GM18858 (cell line): Measurements from ENCODE around the gene CAPN10.

Experiments used
- ATAC-seq: cut with Tn5 transposase; IDR thresholded peaks from one replicate; pipeline ENCODE4 v1.9.1; 2021; ENCODE audit not compliant: unreplicated experiment

Gene CAPN10

DNA sequence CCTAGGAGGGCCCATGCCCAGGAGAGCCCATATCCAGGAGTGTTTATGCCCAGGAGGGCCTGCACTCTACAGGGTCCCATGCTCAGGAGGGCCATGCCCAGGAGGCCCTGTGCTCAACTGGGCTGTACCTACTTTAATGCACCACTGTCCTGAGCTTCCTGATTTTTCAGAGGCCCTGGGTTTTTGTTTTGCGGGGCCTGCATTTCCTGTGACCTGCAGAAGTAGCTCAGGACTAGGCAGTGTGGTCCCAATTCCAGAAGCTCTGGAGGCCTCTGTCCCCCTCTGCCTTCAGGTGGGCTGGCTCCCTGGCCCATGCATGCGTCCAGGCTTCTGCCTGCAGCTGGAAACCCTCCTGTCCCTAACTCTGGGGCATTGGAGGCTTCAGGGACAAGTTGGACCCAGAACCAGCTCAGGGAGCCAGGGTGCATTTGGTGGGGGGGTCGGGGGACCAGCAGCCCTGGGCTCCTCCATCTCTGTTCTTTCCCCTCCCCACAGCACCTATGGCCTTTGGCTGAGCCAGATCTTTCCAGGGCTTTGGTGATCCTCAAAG, 49.5 kb downstream of the CAPN10 start:
- no peak for ATAC-seq

DNA sequence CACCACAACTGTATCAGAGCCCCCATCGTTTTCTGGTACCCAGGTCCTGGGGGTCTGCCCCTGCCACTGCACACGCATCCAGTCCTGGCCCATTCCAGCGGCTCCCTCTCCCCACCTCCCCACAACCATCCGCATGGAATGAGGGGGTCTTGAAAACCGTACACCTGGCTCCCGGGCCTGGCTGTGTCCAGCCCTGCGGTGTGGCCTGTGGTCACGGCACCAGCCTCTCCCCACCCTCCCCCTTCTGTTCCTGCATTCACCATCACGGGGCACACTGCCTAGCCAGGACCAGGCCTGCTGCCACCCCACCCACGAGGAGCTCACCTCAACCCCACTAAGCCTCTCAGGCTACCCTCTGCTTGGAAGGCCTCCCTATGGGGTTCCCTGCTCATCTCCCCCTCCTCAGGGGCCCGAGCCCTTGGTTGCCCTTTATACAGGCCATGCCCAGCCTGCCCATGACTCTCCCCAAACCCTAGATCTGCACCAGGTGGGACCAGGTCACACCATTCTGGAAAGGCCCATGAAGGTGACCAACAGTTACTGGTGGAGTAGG, 50.1 kb downstream of the CAPN10 start:
- ATAC-seq, result no peak

DNA sequence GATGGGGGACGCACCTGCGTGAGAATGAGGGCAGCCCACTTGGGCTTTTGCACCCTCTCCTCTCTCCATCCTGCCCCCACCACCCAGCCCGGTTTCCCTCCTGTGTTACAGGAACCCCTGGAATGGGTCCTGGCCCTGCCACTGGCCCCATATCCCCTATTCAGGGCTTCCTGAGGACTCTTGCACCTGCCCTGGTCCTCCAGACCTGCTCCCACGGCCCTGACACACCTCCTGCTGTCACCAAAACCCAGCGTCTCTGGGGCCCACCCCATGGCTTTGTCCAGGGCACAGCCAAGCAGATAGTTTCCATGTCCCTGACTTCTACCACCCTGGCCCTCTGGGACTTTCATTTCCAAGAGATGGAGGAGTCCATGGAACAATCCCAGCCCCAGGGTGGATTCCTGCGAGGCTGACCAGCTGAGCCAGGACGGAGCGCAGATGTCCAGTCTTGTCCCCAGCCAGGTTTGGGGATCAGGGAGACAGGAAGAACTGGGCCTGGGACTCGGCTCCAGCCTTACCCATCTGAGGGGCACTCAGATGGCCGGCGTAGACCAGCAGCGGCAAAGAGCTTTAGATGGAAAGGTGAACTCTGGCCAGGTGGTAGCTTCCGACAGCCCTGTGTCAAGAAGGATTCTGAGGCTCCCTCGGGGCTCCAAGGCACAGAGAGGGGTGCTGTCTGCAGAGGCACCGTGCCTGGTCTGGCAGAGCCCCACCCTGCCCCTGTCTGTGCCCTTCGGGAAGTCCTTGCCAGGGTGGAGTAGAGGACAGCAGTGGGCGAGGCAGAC, 50.8 kb downstream of the CAPN10 start:
- no peak for ATAC-seq

DNA sequence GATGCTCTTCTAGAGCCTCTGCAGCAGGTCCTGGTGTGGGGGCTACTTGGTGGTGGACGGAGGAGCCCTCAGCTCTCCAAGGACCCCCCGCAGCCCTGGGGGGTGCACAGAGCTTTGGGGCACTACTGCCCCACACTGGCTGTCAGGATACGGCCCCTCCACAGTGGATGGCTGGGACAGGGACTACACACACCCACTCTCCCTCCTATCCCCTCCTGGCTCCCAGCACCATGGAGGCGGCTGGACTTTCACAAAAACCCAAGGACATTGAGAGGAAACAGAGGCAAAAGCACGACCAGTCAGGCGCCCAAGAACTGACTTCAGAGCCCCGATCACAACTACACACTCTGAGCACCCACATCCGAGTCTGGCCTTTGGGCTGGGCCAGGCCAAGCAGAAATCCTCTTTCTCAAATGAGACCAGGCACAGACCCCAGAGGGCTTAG, 51.4 kb downstream of the CAPN10 start:
- ATAC-seq, result no peak

DNA sequence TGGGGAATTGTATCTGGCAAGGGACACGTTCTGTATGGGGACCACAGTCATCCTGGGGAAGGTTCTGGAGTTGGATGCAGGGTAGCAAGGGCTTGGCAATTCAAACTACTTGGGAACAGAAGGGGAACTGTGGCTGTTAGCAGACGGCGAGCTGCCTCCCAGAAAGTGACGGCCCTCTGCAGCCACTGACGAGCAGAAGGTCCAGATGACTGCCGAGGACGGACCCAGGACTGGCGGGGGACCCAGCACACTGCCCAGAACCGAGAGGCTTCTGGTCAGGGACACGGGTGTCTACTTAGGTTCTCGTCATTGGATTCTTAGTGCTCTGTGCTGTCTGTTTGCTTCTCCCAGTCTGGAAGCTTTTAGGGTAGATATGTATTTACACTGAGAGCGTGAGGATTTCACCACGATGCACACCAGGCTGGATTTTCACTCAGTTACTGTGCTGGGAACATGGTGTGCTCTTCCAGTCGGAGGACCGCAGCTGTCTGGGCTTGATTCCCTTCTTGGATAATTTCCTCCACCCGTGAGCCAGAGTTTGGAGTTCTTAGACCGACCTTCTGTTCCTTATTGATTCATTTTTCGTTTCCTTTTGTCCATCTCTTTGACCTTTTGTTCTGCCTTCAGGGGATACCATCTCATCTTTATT, 52.1 kb downstream of the CAPN10 start:
- ATAC-seq, result no peak

DNA sequence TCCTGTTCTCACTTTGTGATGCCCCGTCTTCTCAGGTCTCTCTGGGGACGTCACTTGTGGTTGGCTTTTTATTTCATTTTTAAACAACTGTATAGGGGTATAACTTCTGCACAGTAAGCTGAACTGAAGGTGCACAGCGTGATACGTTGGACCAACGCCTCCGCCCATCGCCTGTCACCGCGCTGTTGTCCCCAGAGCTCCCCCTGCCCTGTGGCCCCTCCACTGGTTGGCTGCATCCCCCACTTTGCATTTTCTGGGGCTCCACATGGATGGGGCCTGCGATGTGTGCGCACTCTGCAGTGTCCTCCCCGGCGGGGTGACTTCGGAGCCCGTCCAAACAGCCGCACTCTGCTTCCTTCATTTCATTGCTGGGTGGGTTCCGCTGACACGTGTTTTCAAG, 53.0 kb downstream of the CAPN10 start:
- ATAC-seq, result no peak

DNA sequence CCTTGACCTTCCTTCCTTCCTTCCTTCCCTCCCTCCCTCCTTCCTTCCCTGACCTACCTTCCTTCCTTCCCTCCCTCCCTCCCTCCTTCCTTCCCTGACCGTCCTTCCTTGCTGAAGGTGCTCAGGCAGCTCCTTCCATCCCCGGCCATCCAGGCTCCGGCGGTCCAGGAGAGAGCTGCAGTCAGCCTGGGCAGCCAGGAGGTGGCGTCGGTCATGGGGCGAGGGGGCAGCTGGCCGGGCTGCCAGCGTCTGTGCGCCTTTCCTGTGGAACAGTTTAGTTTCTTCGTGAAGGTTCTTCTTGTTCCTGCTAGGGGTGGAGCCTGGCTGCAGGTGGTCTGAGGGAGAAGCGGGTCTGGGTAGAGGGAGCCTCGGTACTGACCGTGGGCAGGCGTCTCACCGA, 54.4 kb downstream of the CAPN10 start:
- no peak for ATAC-seq

DNA sequence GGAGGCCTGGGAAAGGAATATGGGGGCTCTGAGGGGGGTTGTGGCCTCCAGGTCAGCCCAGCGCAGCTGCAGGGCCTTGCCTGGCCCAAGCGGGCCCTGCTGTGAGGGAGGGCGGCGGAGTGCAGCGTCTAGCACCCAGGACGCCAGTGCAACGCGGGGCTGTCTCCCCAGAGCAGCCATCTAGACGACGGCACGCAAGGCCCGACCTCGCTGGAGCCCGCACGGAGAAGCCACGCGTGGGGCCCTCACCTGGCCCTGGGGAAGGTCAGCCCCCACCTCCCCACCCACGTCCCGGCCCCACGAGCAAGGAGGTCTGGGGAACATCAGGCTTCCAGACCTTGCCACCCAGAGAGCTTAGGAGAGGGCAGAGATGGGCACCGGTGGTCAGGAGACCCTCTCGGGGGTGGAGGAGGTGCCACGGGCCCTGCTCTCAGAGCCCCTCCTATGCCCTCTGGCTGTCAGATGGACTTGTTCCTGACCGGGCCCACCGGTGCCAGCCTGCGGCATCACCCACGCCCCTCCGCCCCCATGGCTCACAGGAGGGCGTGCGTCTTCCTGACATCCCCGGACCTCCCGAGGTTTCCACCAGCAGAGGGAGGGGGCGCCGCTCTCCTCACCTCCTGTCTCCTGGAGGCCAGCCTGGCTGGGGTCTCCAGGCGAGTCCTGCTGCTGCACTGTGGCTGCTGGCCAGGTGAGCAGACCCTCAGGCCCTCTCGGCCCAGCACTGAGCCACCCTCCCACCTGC, 55.7 kb downstream of the CAPN10 start:
- ATAC-seq, result no peak

DNA sequence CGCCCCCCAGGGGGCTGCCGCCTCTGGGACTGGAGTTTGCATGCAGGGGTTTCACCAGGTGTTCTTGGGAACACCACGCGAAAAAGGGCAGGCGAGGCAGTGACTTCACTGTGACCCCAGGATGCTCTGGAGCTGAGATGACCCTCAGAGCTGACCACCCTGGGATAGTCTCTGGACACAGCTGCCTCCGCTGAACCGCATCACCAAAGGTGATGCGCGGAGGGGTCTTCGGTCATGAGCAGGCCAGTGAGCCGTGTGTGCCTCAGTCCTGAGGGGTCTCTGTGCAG, 56.2 kb downstream of the CAPN10 start:
- no peak for ATAC-seq

DNA sequence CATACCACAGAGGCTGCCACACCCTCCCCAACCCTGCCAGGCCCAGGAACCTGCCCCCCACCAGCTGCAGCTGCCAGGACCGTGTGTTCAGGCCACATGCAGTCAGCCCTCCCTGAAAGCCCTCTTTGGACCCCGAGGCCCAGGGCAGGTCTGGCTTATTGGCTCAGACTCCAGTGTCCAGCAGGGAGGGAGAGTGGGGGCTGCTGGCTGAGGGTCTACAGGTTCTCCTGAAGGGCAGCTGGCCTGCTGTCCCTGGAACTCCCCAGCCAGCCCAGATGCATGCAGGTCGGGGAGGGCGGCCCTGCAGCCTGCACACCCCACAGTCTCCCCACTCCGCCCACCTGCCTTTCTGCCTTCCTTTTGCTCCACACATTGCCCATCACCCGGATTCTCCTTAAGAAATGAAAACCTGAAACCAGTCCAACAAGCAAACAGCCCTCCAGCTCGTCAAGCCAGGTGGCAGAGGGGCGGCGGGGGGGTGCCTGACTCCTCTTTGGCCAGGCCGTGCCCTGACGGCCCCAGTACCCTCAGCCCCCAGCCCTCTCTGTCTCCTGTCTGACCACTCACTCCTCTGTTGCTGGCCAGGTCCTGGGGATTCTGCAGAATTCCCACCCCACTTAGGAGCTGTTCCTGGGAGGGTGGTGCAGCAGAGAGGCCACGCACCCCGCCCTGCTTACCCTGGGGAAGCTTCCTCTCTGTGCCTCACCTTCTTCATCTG, 56.7 kb downstream of the CAPN10 start:
- ATAC-seq, result no peak

DNA sequence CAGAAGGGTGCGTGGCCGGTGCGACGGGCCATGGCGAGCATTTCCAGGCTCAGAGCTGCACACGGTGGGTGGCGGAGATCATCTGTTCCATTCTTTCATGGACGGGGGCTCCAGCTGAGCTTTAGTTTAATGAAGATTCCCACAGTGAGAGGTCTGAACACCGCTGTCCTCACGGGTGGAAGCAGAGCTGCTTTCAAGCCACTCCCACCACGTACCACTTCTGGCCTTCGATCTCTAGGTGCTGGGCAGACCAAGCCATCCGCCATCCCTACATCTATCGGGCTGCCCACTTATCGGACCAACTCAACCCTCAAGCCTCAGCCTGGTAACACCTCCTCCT, 57.2 kb downstream of the CAPN10 start:
- ATAC-seq, result no peak

DNA sequence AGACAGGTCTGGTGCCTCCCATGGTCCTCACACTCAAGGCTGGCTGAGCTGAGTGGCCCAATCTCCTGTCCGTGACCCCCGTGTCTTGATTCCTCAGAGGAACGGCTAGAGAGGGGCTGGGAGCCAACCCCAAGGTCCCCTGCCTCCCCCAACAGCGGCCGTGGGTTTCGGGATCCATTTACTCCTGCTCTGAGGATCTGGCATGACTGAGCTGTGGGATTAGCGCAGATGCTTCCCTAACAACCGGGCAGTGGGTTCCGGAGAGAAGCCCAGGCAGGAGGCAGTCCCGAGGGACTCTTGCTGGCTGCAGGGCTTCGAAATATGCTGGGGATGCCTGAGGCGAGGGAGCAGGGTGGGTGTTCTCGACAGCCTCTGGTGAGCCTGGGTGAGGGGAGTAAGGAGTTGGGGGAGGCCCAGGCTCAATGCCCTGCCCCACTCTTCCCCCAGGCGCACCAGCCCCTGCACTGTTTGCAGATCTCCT, 57.7 kb downstream of the CAPN10 start:
- no peak for ATAC-seq

DNA sequence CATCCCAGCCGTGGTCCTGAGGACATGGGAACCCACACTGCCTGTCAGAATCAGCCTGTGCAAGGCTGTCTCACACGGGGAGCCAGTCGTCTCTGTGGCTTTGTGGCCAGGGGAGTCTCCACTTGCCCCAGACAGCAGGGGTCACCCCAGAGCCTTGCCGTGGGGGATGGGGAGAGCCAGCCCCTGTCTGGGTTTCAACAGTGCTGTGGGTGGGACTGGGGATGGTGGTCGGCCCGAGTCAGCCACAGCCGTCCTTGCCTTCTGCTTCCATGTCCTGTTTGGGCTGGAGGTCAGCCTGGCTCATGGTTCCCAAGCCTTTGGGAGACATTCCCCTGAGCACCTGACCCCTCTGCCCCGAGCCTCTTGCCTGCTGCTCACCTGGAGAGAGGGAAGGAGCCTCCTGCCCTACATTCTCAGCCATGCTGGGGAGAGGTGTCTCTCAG, 58.3 kb downstream of the CAPN10 start:
- ATAC-seq, result no peak

DNA sequence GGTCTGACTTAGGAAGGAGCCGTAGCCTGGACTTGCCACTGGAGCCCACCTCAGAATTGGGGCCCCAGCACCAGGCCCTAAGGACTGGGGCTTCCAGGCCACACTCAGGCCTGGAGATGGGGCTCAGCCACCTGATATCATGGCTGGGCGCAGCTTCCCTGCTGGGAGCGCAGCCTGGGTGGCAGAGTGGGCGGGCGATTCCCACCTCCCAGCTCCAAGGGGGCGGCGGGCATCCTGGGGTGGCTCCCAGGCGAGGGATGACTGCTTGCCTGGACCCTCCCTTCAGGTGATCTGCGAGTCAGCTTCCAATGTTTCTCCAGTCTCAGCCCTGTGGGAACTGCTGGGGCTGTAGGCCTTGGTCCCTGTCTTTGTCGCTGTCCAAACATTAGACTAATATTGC, 58.8 kb downstream of the CAPN10 start:
- no peak for ATAC-seq

DNA sequence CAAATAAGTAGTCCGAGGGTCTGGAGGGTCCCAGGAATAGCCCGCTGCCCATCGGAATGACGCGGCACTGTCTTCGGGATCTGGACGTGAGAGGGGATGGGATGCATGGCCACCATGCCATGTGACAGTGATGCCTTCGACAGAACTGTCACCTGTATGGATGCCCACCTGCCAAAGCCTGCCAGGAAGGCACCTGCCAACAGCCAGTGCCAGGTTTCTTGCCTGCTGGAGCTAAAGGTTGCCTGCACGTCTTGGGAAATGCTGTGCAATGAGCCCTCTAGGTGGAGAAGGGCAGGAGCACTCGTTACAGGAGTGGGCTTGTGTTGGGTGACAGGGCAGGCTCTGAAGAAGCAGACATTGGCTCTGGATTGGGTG, 59.3 kb downstream of the CAPN10 start:
- no peak for ATAC-seq

DNA sequence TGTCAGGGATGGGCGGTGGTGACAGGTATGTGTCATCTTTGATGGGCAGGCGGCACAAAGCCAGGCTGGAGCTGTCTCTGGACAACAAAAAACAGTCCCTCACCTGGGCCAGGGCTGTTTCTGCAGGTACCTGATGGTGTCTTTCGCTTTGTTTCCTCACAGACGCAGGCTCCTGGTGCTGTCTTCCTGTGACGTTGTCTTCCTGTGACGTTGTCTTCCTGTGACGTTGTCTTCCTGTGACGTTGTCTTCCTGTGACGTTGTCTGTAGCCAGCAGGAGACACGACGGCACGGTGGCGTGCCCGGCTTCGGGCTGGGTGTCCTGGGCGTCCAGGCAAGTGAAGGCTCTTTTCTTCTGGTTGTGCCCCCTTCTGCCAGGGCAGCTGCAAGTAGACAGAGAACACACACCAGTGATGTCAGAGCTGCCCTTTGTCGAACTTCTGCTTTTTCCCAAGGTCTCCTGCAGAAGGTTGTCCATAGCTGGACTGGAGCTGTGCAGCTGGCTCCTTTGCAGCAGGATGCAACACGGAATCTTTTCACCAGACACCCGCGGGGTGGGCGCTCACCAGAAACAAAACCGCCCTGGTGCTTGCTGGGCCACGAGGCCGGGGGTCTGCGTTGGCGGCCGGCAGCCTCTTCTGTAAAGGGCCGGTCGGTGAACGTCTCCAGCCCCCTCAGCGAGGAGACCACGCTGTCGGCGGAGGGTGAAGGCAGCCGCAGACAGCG, 59.8 kb downstream of the CAPN10 start:
- no peak for ATAC-seq

DNA sequence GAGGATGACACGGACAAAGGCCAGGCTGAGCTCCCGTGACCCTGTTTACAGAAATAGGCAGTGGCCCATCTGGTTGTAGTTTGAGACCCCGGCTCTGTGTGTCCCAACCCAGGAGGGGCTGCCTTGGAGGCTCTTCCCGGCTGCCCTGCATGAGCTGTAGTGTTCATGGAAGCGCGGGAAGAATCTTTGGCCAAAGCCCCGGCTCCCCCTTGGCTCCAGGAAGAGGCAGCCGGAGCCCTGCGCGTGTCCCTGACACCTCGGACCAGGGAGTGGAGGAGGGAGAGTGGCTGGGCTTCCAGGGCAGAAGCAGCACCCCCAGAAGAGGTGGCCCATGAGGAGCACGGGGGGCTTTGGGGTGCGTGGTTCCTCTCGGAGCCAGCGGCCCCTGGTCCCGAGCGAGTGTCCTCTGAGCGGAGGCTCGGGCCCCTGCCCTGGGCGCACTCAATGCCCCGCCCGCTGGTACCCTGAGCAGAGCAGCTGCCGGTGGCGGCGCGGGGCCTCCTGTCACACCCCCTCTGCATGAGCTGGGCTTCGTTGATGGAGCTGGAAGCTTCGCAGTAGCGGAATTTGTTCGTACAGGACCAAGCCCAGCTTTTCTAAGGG, 60.5 kb downstream of the CAPN10 start:
- no peak for ATAC-seq

DNA sequence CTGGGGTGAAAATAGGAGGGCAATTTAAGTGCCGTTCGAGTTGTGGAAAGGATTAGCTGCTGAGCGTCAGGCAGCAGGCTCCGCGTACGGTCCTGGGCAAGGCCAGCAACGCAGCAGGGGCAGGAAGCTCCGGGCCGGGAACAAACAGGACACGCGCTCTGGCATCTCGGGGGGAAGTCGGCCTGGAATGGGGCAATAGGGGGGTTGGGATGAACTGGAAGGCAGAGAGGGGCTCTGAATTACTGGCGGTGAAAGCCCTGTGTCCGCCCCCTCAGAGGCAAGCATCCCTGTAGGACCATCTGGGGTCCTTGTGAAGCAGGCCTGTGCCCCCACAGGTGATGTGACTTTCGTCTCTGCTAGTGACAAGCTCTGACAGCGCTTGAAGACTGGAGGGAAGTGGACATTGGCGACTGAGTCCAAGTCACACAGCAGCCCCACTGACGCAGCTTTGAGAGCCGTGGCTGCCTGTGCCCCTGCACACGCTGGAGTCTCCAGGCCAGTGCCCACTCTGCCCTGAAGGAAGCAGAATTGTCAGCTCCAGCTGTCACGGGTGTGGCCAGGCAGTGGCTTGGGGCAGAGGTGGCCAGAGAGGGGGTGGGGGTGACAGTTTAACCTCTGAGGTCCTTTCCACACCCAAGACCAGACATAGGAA, 61.1 kb downstream of the CAPN10 start:
- no peak for ATAC-seq

DNA sequence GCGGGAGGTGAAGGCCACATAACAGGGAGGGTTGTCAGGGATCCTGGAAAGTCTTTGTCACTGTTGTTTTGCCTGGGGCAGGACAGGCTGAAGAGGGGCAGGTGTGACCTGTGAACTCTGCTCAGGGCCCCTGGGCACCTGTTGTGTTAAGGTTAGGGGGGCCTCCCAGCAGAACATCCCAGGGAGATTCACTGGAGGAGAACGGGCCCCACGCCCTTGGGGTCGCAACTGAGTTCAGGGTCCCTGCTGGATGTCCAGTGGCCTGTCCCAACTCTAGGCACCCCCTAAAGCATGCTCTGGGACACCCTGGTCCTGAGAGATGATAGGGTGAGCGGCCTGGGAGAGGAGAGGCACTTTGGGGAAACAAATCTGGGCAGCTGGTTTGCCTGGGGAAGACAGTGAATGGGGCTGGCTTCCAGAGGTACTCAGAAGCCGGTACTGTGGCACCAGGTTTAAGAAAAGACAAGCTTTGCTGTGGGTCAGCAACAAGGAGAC, 61.7 kb downstream of the CAPN10 start:
- ATAC-seq, result no peak
